Tibial artery (tissue), 4 donors: ENCODE results near the gene MICA.
"Not testable (repeated sequence)": the region's sequence is repeated elsewhere in the genome, so short reads cannot be mapped to it uniquely, and the experiment has no call there.

Experiments
- DNase-seq, 2 donors: peaks; one replicate each; pipeline ENCODE4 v3.0.0-alpha.2; 2019
- H3K27ac ChIP-seq, 2 donors: fragments of 200-600 bp; sonication (generic) in 1 of 2; 1 replicate in 1 of 2; 2 replicates in 1 of 2; pipeline ENCODE4 v1.5.1; 2018 to 2019; ENCODE audit warnings: mild to moderate bottlenecking in 1 of 2
- H3K27me3 ChIP-seq, 2 donors: fragments of 200-600 bp; sonication (generic) in 1 of 2; one replicate each; pipeline versions ENCODE4 v1.5.1 to v1.6.0; 2016 to 2019
- H3K36me3 ChIP-seq, 3 donors: fragments of 200-600 bp; sonication (generic) in 2 of 3; one replicate each; pipeline ENCODE4 v1.5.1; 2016 to 2019; ENCODE audit warnings: mild to moderate bottlenecking in 2 of 3
- H3K4me1 ChIP-seq, 4 donors: fragments of 200-600 bp; sonication (generic) in 2 of 4; 1 replicate in 3 of 4; 2 replicates in 1 of 4; pipeline ENCODE4 v1.5.1; 2016 to 2019
- H3K4me3 ChIP-seq, 2 donors: fragments of 200-600 bp; sonication (generic) in 1 of 2; 1 replicate in 1 of 2; 2 replicates in 1 of 2; pipeline ENCODE4 v1.5.1; 2018 to 2019; ENCODE audit warnings: mild to moderate bottlenecking in 2 of 2
- H3K9me3 ChIP-seq, 3 donors: fragments of 200-600 bp; sonication (generic) in 1 of 3; one replicate each; pipeline ENCODE4 v1.5.1; 2016 to 2019
- intact Hi-C: fragments of 100-400 bp; cut with DNase I; formaldehyde crosslinking; loops from one replicate; pipeline ENCODE4 v1.15.0; 2023; ENCODE audit warnings: low total_unique reads
- TF ChIP-seq, protein P1 (sequence below), 2 experiments: fragments of 200-600 bp in 1 of 2; fragments of 450-650 bp in 1 of 2; IDR thresholded peaks; one replicate each; pipeline ENCODE4 v1.5.1; 2017 to 2019; ENCODE audit warnings: antibody characterized with exemption in 2 of 2, mild to moderate bottlenecking in 1 of 2, moderate library complexity in 1 of 2

The MICA gene

DNA sequence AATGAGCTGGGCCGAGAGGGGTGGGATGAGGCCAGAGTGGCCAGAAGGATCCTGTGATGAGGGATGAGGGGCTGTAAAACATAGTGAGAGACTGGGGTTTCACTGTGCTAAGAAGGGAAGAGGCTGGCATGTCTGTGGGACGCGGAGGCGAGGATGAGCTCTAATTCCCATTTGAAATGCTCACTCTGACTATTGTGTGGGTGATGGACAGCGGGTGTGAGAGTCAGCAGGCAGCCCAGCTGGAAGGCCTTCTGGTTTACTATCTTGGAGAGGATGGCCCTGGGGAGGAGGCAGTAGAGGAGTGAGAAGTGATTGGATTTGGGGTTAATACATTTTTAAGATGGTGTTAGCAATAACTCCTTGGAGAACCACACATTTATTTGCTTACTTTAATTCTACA is 9.5 kb upstream of the MICA start:
- no peaks in the 10 kb centered on the region for H3K9me3 ChIP-seq
- no peak overlapping the region for H3K27ac ChIP-seq
- H3K4me1 ChIP-seq = peaks cover 0 to 23% (median 9%) of the 10 kb centered on the region in 4 donors
- H3K36me3 ChIP-seq = peaks cover 0 to 18% (median 0%) of the 10 kb centered on the region in 3 donors
- no peak overlapping the region for H3K4me3 ChIP-seq
- no peak for DNase-seq
- H3K27me3 ChIP-seq = no peaks in the 10 kb centered on the region
- intact Hi-C loops = no loop called here
- TF ChIP-seq, protein P1, sequence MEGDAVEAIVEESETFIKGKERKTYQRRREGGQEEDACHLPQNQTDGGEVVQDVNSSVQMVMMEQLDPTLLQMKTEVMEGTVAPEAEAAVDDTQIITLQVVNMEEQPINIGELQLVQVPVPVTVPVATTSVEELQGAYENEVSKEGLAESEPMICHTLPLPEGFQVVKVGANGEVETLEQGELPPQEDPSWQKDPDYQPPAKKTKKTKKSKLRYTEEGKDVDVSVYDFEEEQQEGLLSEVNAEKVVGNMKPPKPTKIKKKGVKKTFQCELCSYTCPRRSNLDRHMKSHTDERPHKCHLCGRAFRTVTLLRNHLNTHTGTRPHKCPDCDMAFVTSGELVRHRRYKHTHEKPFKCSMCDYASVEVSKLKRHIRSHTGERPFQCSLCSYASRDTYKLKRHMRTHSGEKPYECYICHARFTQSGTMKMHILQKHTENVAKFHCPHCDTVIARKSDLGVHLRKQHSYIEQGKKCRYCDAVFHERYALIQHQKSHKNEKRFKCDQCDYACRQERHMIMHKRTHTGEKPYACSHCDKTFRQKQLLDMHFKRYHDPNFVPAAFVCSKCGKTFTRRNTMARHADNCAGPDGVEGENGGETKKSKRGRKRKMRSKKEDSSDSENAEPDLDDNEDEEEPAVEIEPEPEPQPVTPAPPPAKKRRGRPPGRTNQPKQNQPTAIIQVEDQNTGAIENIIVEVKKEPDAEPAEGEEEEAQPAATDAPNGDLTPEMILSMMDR (IDR thresholded peaks at IDR 0.05) = no peak

DNA sequence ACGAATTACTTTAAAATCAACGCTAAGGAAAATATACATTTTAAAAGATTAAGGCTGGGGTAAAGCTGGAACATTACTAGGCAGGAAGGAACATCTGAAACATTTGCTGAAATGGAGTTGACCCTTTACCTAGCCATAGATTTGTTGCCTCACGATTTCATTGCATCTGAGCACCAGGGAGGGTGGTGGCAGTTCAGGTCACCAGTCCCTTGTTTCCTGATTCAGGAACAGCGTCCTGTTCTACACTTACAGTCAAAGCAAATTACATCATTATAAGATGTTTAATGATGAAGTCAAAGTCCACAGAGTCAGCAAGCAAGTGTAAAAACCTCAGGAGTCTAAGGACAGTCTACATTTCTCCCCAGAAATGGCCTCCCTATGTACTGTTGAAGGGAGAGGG is 9.0 kb upstream of the MICA start:
- Histone ChIP-seq H3K27me3 (no peaks in the 10 kb centered on the region), H3K27ac (no peak overlapping the region), H3K9me3 (no peaks in the 10 kb centered on the region), H3K4me1 (peaks cover 0 to 26% (median 10%) of the 10 kb centered on the region in 4 donors), H3K36me3 (peaks cover 0 to 18% (median 0%) of the 10 kb centered on the region in 3 donors), H3K4me3 (no peak overlapping the region)
- intact Hi-C loops = no loop called here
- no peak for DNase-seq
- TF ChIP-seq, protein P1 (IDR thresholded peaks at IDR 0.05) = no peak

DNA sequence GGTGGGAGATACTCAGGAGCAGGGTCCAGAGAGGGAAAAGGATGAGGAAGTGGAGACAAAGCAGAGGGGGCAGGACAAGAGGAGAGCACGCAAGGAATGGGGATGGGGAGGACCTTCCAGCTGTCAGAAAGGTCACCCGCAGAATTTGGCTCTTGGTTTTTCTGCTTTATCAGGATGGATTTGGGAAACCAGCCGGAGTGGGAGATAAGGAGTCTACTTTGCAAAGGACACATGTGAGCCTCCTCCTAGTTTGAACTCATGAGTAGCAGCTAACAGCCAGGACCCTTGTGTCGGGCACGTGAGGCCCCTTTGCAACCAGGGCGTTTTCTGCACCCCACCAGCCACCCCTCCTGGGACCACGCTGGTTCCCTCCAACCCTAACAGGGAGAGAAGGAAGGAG is 7.6 kb upstream of the MICA start:
- no peak for DNase-seq
- Histone ChIP-seq H3K4me3 (no peak overlapping the region), H3K27me3 (no peaks in the 10 kb centered on the region), H3K27ac (no peak overlapping the region), H3K36me3 (peaks cover 0 to 18% (median 0%) of the 10 kb centered on the region in 3 donors), H3K4me1 (peaks cover 0 to 26% (median 10%) of the 10 kb centered on the region in 4 donors), H3K9me3 (no peaks in the 10 kb centered on the region)
- TF ChIP-seq, protein P1 (IDR thresholded peaks at IDR 0.05) = no peak
- intact Hi-C loops = loop anchor here (2.0 kb wide), 1 partner anchor 47 kb away; no protein-coding TSS in a partner anchor

DNA sequence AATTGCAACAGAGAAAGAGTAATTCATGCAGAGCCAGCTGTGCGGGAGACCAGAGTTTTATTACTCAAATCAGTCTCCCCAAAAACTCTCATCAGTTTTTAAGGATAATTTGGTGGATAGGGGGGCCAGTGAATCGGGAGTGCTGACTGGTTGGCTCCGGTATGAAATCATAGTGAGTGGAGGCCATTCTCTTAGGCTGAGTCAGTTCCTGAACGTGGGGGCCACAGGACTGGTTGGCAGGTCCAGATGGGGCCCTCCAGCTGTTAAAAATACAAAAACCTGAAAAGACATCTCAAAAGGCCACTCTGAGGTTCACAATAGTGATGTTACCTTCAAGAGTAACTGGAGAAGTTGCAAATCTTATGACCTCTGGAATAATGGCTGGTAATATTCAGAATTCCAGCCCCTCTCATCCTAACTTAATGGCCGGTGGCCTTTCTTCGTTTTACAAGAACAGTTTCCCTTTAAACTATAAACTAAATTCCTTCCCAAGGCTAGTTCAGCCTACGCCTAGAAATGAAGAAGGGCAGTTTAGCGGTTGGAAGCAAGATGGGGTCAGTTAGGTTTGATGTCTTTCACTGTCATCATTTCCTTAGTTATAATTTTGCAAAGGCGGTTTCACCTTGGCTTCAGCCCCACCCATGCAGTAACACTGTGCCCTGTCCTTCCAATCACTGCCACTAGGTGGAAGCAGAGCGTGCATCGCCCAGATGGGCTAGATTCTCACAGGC is 6.8 kb upstream of the MICA start:
- no peak overlapping the region for H3K4me3 ChIP-seq
- H3K36me3 ChIP-seq = peaks cover 0 to 18% (median 0%) of the 10 kb centered on the region in 3 donors
- no peaks in the 10 kb centered on the region for H3K9me3 ChIP-seq
- no peaks in the 10 kb centered on the region for H3K27me3 ChIP-seq
- TF ChIP-seq, protein P1 (IDR thresholded peaks at IDR 0.05) = peak; percentile 79 to 90
- peaks cover 0 to 26% (median 12%) of the 10 kb centered on the region in 4 donors for H3K4me1 ChIP-seq
- DNase-seq = peak; percentile 79 to 89
- no peak overlapping the region for H3K27ac ChIP-seq
- intact Hi-C loops = loop anchor here (2.0 kb wide), 1 partner anchor 46 kb away; no protein-coding TSS in a partner anchor

DNA sequence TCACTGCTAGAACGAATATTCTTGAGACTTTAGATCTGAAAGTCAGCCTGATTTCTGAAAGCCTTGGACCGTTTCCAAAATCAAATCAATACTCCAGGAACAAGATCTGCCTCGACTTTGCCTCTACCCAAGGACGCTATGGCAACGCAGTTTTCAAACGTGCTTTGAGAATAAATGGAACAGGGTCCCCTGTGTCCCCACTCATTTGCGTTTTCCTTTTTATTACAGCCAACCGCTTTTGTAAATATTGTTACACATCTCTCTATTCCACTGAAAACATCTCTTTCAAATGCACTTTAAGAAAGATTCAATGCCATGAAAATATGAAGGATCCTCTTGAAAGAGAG is 6.3 kb upstream of the MICA start:
- Histone ChIP-seq H3K4me1 (peaks cover 0 to 32% (median 17%) of the 10 kb centered on the region in 4 donors), H3K36me3 (peaks cover 0 to 18% (median 0%) of the 10 kb centered on the region in 3 donors)
- intact Hi-C loops = loop anchor here (2.0 kb wide), 1 partner anchor 46 kb away; no protein-coding TSS in a partner anchor
- H3K9me3 ChIP-seq, H3K27me3 ChIP-seq, H3K27ac ChIP-seq, H3K4me3 ChIP-seq, DNase-seq: not testable (repeated sequence)

DNA sequence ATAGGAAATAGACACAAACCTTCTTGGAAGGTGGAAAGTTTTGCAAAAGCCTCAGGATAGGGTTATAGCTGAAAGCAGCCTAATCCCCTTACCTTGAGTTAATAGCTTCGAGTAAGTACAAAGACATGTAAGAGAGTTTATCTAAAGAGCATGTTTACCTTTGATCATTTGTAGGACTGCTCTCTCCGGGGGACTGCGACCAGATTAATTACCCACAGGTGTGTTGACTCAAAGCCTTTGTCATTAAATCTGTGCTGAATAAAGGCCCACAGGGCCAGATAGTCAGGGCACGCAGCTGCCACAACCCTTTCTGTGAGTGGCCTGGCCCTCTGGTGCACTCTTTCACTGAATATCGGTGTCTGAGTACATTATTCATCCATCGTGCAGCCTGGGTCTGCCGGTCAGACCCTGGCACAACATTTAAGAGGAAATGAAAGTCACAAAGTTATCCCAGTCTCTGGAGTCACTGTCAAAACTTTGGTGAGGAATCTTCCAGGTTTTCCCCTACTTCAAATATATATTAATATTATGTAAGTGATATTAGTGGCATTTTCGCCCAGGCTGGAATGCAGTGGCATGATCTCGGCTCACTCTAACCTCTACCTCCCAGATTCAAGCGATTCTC is 5.4 kb upstream of the MICA start:
- Histone ChIP-seq H3K9me3 (no peaks in the 10 kb centered on the region), H3K27me3 (no peaks in the 10 kb centered on the region), H3K36me3 (peaks cover 0 to 18% (median 0%) of the 10 kb centered on the region in 3 donors), H3K4me1 (peaks cover 0 to 40% (median 25%) of the 10 kb centered on the region in 4 donors), H3K27ac (no peak overlapping the region), H3K4me3 (no peak overlapping the region)
- no peak for DNase-seq
- TF ChIP-seq, protein P1 (IDR thresholded peaks at IDR 0.05) = no peak
- intact Hi-C loops = loop anchor here (2.0 kb wide), 1 partner anchor 45 kb away; no protein-coding TSS in a partner anchor
